Esophagus muscularis mucosa (tissue), 4 donors: Measurements from ENCODE around the gene KDM3B. TPM values are rescaled to one million over a fixed set of nuclear protein-coding genes. Genes with fewer than 3 reads are reported as not detected.

ENCODE experiments used
- DNase-seq: peaks from one replicate; pipeline ENCODE4 v3.0.0-alpha.2; 2017; ENCODE audit errors: extremely low spot score
- H3K27ac ChIP-seq, 4 donors: fragments of 200-600 bp; sonication (generic); replicated peaks in 1 of 4; 1 replicate in 3 of 4; 2 replicates in 1 of 4; pipeline ENCODE4 v1.5.1; 2016 to 2019; ENCODE audit warnings: mild to moderate bottlenecking in 1 of 4
- H3K27me3 ChIP-seq, 4 donors: fragments of 200-600 bp; sonication (generic); one replicate each; pipeline versions ENCODE4 v1.5.1 to v1.6.0; 2016 to 2019
- H3K36me3 ChIP-seq, 4 donors: fragments of 200-600 bp; sonication (generic); one replicate each; pipeline ENCODE4 v1.5.1; 2016 to 2019
- H3K4me1 ChIP-seq, 4 donors: fragments of 200-600 bp; sonication (generic); one replicate each; pipeline ENCODE4 v1.5.1; 2016 to 2019
- H3K4me3 ChIP-seq, 4 donors: fragments of 200-600 bp; sonication (generic); 1 replicate in 2 of 4; 2 replicates in 2 of 4; pipeline ENCODE4 v1.5.1; 2016 to 2019; ENCODE audit warnings: mild to moderate bottlenecking in 4 of 4, moderate library complexity in 1 of 4
- H3K9me3 ChIP-seq, 4 donors: fragments of 200-600 bp; sonication (generic); 1 replicate in 3 of 4; 2 replicates in 1 of 4; pipeline ENCODE4 v1.5.1; 2016 to 2019
- EP300 ChIP-seq: sonication (generic); formaldehyde crosslinking; IDR thresholded peaks from one replicate; pipeline ENCODE4 v1.6.1; 2017; ENCODE audit warnings: antibody characterized with exemption
- POLR2A ChIP-seq: fragments of 450-650 bp; IDR thresholded peaks from one replicate; pipeline ENCODE4 v1.6.1; 2017; ENCODE audit warnings: antibody characterized with exemption, moderate library complexity, mild to moderate bottlenecking, low read depth
- POLR2AphosphoS5 ChIP-seq, 2 donors: sonication (generic); formaldehyde crosslinking; IDR thresholded peaks; one replicate each; pipeline ENCODE4 v1.6.1; 2017; ENCODE audit warnings: antibody characterized with exemption in 2 of 2
- WGBS: methylation state at CpG from one replicate; pipeline ENCODE4 v1.1.5; 2018; 5-methylcytosine and 5-hydroxymethylcytosine counted together
- intact Hi-C: fragments of 100-400 bp; cut with DNase I; formaldehyde crosslinking; loops from one replicate; pipeline ENCODE4 v1.15.1; 2023
- total RNA-seq, 4 donors: library from RNA; depleted of rRNA; stranded (reverse); fragments of >200 nt; gene quantifications; one replicate each; pipeline versions ENCODE4 v1.1.0 to v1.2.1, GENCODE V29; 2016
- TF ChIP-seq, protein P1 (sequence below), 3 experiments: fragments of 200-600 bp in 2 of 3; fragments of 450-650 bp in 1 of 3; sonication (generic) in 2 of 3; IDR thresholded peaks; one replicate each; pipeline ENCODE4 v1.5.1; 2017 to 2019; ENCODE audit warnings: antibody characterized with exemption in 3 of 3, mild to moderate bottlenecking in 2 of 3, moderate library complexity in 1 of 3

Gene KDM3B
- total RNA-seq, 4 donors from 2014 or later = 61.3 to 88.8 (median 74.9) TPM

- 86% methylated on average over 1 of the region's 1 CpG for WGBS
- peaks cover 0 to 7% (median 2%) of the 10 kb centered on the region in 4 donors for H3K9me3 ChIP-seq
- intact Hi-C loops = loop anchor here (5.0 kb wide), 1 partner anchor 56 kb away; no protein-coding TSS in a partner anchor
- TF ChIP-seq, protein P1, sequence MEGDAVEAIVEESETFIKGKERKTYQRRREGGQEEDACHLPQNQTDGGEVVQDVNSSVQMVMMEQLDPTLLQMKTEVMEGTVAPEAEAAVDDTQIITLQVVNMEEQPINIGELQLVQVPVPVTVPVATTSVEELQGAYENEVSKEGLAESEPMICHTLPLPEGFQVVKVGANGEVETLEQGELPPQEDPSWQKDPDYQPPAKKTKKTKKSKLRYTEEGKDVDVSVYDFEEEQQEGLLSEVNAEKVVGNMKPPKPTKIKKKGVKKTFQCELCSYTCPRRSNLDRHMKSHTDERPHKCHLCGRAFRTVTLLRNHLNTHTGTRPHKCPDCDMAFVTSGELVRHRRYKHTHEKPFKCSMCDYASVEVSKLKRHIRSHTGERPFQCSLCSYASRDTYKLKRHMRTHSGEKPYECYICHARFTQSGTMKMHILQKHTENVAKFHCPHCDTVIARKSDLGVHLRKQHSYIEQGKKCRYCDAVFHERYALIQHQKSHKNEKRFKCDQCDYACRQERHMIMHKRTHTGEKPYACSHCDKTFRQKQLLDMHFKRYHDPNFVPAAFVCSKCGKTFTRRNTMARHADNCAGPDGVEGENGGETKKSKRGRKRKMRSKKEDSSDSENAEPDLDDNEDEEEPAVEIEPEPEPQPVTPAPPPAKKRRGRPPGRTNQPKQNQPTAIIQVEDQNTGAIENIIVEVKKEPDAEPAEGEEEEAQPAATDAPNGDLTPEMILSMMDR (IDR thresholded peaks at IDR 0.05) = no peak
- TF ChIP-seq EP300 = no peak
- TF ChIP-seq POLR2AphosphoS5 (IDR thresholded peaks at IDR 0.05) = no peak
- TF ChIP-seq POLR2A = no peak
- peaks cover 22 to 24% (median 23%) of the 10 kb centered on the region in 4 donors for H3K4me1 ChIP-seq
- no peak overlapping the region for H3K27ac ChIP-seq
- H3K27me3 ChIP-seq = no peaks in the 10 kb centered on the region
- no peak overlapping the region for H3K4me3 ChIP-seq
- no peak for DNase-seq
- H3K36me3 ChIP-seq = peaks cover 14 to 40% (median 30%) of the 10 kb centered on the region in 4 donors
Observed at GRCh38 chr5:138351056-138351455, 1.4 kb upstream of the KDM3B start.

- no peak for DNase-seq
- no peaks in the 10 kb centered on the region for H3K27me3 ChIP-seq
- H3K27ac ChIP-seq = no peak overlapping the region
- H3K4me1 ChIP-seq = peaks cover 24 to 28% (median 28%) of the 10 kb centered on the region in 4 donors
- peaks cover 0 to 7% (median 2%) of the 10 kb centered on the region in 4 donors for H3K9me3 ChIP-seq
- H3K4me3 ChIP-seq = no peak overlapping the region
- intact Hi-C loops = loop anchor here (5.0 kb wide), 1 partner anchor 56 kb away; no protein-coding TSS in a partner anchor
- H3K36me3 ChIP-seq = peaks cover 10 to 35% (median 26%) of the 10 kb centered on the region in 4 donors
- TF ChIP-seq, protein P1 (IDR thresholded peaks at IDR 0.05) = no peak
- TF ChIP-seq POLR2AphosphoS5 (IDR thresholded peaks at IDR 0.05) (no peak), EP300 (no peak), POLR2A (no peak)
Observed at GRCh38 chr5:138351517-138351916, 968 bp upstream of the KDM3B start.

GRCh38 chr5:138352722-138353559, 456 bp downstream of the KDM3B start:
- H3K36me3 ChIP-seq = peaks cover 0 to 21% (median 12%) of the 10 kb centered on the region in 4 donors
- TF ChIP-seq POLR2A (no peak), EP300 (no peak), POLR2AphosphoS5 (IDR thresholded peaks at IDR 0.05) (peak in 1 of 2 donors; percentile 58)
- TF ChIP-seq, protein P1 (IDR thresholded peaks at IDR 0.05) = peak; percentile 18 to 39 (median 38)
- 0% methylated on average over 16 of the region's 88 CpGs for WGBS
- H3K9me3 ChIP-seq = peaks cover 0 to 7% (median 2%) of the 10 kb centered on the region in 4 donors
- no peak for DNase-seq
- H3K27me3 ChIP-seq = no peaks in the 10 kb centered on the region
- intact Hi-C loops = loop anchor here (2.0 to 5.0 kb wide), 2 partner anchors 14 to 54 kb away; partner anchors contain the start of gene FAM53C
- peak overlapping the region; percentile 96 to 98 (median 98) for H3K27ac ChIP-seq
- H3K4me1 ChIP-seq = peaks cover 30 to 42% (median 39%) of the 10 kb centered on the region in 4 donors
- H3K4me3 ChIP-seq = peak overlapping the region; percentile 88 to 97 (median 93)

DNA sequence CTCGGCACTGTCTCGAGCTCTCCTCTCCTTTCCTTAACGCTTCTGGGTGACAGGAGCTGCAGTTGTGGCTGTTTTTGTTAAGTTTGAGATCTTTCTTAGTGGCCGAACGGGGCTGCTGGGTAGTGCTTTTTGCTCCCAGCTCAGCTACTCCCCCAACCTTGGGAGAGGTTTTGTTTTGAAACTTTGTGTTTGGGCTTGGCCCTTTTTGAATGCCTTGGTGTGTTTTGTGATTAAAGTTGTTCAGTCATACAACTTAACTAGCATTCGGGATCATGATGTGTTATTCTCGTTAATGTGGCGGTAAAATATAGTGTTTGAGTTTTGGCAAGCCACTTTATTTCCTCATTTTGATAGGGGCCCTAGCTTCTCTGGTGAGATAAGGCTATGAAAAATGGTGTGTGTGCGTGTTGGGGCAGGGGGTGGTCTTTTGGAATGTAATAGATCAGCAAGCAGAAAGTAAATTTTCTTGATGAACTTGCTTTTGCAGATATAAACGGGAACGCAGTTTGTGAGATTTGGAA, 1.1 kb downstream of the KDM3B start:
- H3K27ac ChIP-seq = peak overlapping the region; percentile 96 to 98 (median 98)
- 0% methylated on average over 11 of the region's 11 CpGs for WGBS
- intact Hi-C loops = loop anchor here (2.0 to 5.0 kb wide), 2 partner anchors 15 to 54 kb away; partner anchors contain the start of gene FAM53C
- peaks cover 30 to 42% (median 39%) of the 10 kb centered on the region in 4 donors for H3K4me1 ChIP-seq
- TF ChIP-seq, protein P1 (IDR thresholded peaks at IDR 0.05) = no peak
- TF ChIP-seq POLR2AphosphoS5 (IDR thresholded peaks at IDR 0.05) (no peak), POLR2A (no peak), EP300 (no peak)
- H3K36me3 ChIP-seq = peaks cover 0 to 14% (median 5%) of the 10 kb centered on the region in 4 donors
- no peak for DNase-seq
- H3K4me3 ChIP-seq = peak overlapping the region; percentile 88 to 97 (median 93)
- peaks cover 0 to 7% (median 2%) of the 10 kb centered on the region in 4 donors for H3K9me3 ChIP-seq
- no peaks in the 10 kb centered on the region for H3K27me3 ChIP-seq
